Karpas-422 (cell line): ENCODE measurements around the gene LAIR2. TPM values are rescaled to one million over a fixed set of nuclear protein-coding genes. Genes with fewer than 3 reads are reported as not detected.

Source experiments
- DNase-seq: peaks from one replicate; pipeline ENCODE4 v3.0.0-alpha.2; 2015
- H2AFZ ChIP-seq: fragments of 200-600 bp; sonication (generic); 2 replicates; pipeline ENCODE4 v1.6.1; 2014; ENCODE audit warnings: antibody characterized with exemption, low read length, mixed read lengths
- H3K27ac ChIP-seq: fragments of 200-600 bp; sonication (generic); 2 replicates; pipeline ENCODE4 v1.5.1; 2014; ENCODE audit warnings: mild to moderate bottlenecking, low read length, moderate library complexity
- H3K27me3 ChIP-seq: fragments of 200-600 bp; sonication (generic); 2 replicates; pipeline ENCODE4 v1.6.1; 2014; ENCODE audit warnings: low read length, mixed read lengths
- H3K36me3 ChIP-seq: fragments of 200-600 bp; sonication (generic); 2 replicates; pipeline ENCODE4 v1.6.1; 2014; ENCODE audit warnings: low read length, mixed read lengths; ENCODE audit not compliant: insufficient read depth
- H3K4me1 ChIP-seq: fragments of 200-600 bp; sonication (generic); 2 replicates; pipeline ENCODE4 v1.6.1; 2014; ENCODE audit warnings: mild to moderate bottlenecking, low read length, mixed read lengths
- H3K4me2 ChIP-seq: fragments of 200-600 bp; sonication (generic); 2 replicates; pipeline ENCODE4 v1.6.1; 2014; ENCODE audit warnings: low read length, low read depth, mild to moderate bottlenecking; ENCODE audit not compliant: poor library complexity, severe bottlenecking
- H3K4me3 ChIP-seq: fragments of 200-600 bp; sonication (generic); 2 replicates; pipeline ENCODE4 v1.5.1; 2014; ENCODE audit warnings: mild to moderate bottlenecking, antibody characterized with exemption, low read length, mixed read lengths
- H3K79me2 ChIP-seq: fragments of 200-600 bp; sonication (generic); 2 replicates; pipeline ENCODE4 v1.6.1; 2014; ENCODE audit warnings: mild to moderate bottlenecking, low read length, mixed read lengths
- H3K9ac ChIP-seq: fragments of 200-600 bp; sonication (generic); 2 replicates; pipeline ENCODE4 v1.6.0; 2014; ENCODE audit warnings: low read length
- H3K9me2 ChIP-seq: fragments of 200-600 bp; sonication (generic), shearing (Covaris generic); replicated peaks from 2 replicates; pipeline ENCODE4 v1.6.0; 2014; ENCODE audit warnings: mild to moderate bottlenecking, low read length, moderate library complexity; ENCODE audit not compliant: insufficient read depth
- H3K9me3 ChIP-seq: fragments of 300-700, 200-600 bp; sonication (generic); 2 replicates; pipeline ENCODE4 v1.6.1; 2014; ENCODE audit warnings: low read length, mixed read lengths
- H4K20me1 ChIP-seq: fragments of 200-600 bp; sonication (generic); 2 replicates; pipeline ENCODE4 v1.6.1; 2014; ENCODE audit warnings: mild to moderate bottlenecking, antibody characterized with exemption, low read length, low read depth; ENCODE audit not compliant: insufficient read depth
- total RNA-seq: library from RNA; depleted of rRNA; stranded (reverse); fragments of >200 nt; shearing (Covaris generic); gene quantifications from 2 replicates; pipeline ENCODE4 v1.2.3, GENCODE V29; 2014; ENCODE audit warnings: low replicate concordance; rRNA removed

Gene LAIR2
- total RNA-seq, result not detected in 2 replicates

- Histone ChIP-seq H3K9ac (no peak within 1 kb of the TSS), H3K27ac (no peak within 1 kb of the TSS), H3K9me2 (no peaks in the 10 kb centered on the region), H3K79me2 (no peaks in the 10 kb centered on the region), H3K4me2 (no peak within 1 kb of the TSS), H2AFZ (no peak within 1 kb of the TSS), H4K20me1 (no peaks in the 10 kb centered on the region), H3K27me3 (no peaks in the 10 kb centered on the region), H3K4me1 (peaks cover 3% of the 10 kb centered on the region; the same call in 1 of the 2 replicates), H3K4me3 (no peak within 1 kb of the TSS), H3K36me3 (no peaks in the 10 kb centered on the region), H3K9me3 (no peaks in the 10 kb centered on the region)
- DNase-seq, result no peak
Measured at GRCh38 chr19:54502518-54503048, at the start of gene LAIR2. Gene LAIR2, plus strand, starts transcription at chr19:54502831. Its CDS starts 88 bp downstream, at chr19:54502919.

GRCh38 chr19:54453921-54454780 is 48.5 kb upstream of the LAIR2 start:
- Histone ChIP-seq H4K20me1 (peaks cover 76% of the 10 kb centered on the region), H3K9me2 (no peaks in the 10 kb centered on the region), H3K79me2 (peaks cover 49% of the 10 kb centered on the region), H3K4me1 (peaks cover 13% of the 10 kb centered on the region), H3K9me3 (no peaks in the 10 kb centered on the region), H3K4me2 (no peak overlapping the region), H3K9ac (no peak overlapping the region), H2AFZ (no peak overlapping the region), H3K36me3 (peaks cover 67% of the 10 kb centered on the region), H3K27me3 (no peaks in the 10 kb centered on the region), H3K4me3 (no peak overlapping the region), H3K27ac (no peak overlapping the region)
- no peak for DNase-seq

- H3K9me2 ChIP-seq, result no peaks in the 10 kb centered on the region
- peaks cover 42% of the 10 kb centered on the region for H3K79me2 ChIP-seq
- H3K27me3 ChIP-seq, result no peaks in the 10 kb centered on the region
Measured at GRCh38 chr19:54454781-54455675, 47.6 kb upstream of the LAIR2 start.

GRCh38 chr19:54455786-54456422 is 46.7 kb upstream of the LAIR2 start:
- peaks cover 2% of the 10 kb centered on the region for H3K4me1 ChIP-seq
- no peak overlapping the region for H3K27ac ChIP-seq
- H3K9me2 ChIP-seq, result no peaks in the 10 kb centered on the region
- H3K4me2 ChIP-seq, result no peak overlapping the region
- H4K20me1 ChIP-seq, result peaks cover 68% of the 10 kb centered on the region
- H3K9me3 ChIP-seq, result no peaks in the 10 kb centered on the region
- no peak overlapping the region for H2AFZ ChIP-seq
- H3K79me2 ChIP-seq, result peaks cover 33% of the 10 kb centered on the region
- H3K36me3 ChIP-seq, result peaks cover 73% of the 10 kb centered on the region
- H3K27me3 ChIP-seq, result no peaks in the 10 kb centered on the region
- H3K9ac ChIP-seq, result no peak overlapping the region
- no peak overlapping the region for H3K4me3 ChIP-seq
- no peak for DNase-seq

More at GRCh38 chr19:54454781-54455675, 47.6 kb upstream of the LAIR2 start:
- no peak overlapping the region for H2AFZ ChIP-seq
- peaks cover 72% of the 10 kb centered on the region for H3K36me3 ChIP-seq
- DNase-seq, result no peak
- H3K27ac ChIP-seq, result no peak overlapping the region
- H3K9ac ChIP-seq, result no peak overlapping the region
- H3K9me3 ChIP-seq, result no peaks in the 10 kb centered on the region
- peaks cover 11% of the 10 kb centered on the region for H3K4me1 ChIP-seq
- H3K4me3 ChIP-seq, result no peak overlapping the region
- no peak overlapping the region for H3K4me2 ChIP-seq
- H4K20me1 ChIP-seq, result peaks cover 77% of the 10 kb centered on the region

- Histone ChIP-seq H2AFZ (no peak overlapping the region), H3K27me3 (no peaks in the 10 kb centered on the region), H3K27ac (no peak overlapping the region), H3K4me1 (no peaks in the 10 kb centered on the region; the same call in 1 of the 2 replicates), H3K9me3 (no peaks in the 10 kb centered on the region), H4K20me1 (peaks cover 60% of the 10 kb centered on the region), H3K79me2 (peaks cover 25% of the 10 kb centered on the region), H3K36me3 (peaks cover 70% of the 10 kb centered on the region), H3K4me3 (no peak overlapping the region), H3K4me2 (no peak overlapping the region), H3K9ac (no peak overlapping the region), H3K9me2 (no peaks in the 10 kb centered on the region)
- no peak for DNase-seq
Measured at GRCh38 chr19:54456423-54457373, 45.9 kb upstream of the LAIR2 start.

- H3K4me3 ChIP-seq, result no peak overlapping the region
- H3K27me3 ChIP-seq, result no peaks in the 10 kb centered on the region
- no peak overlapping the region for H3K9ac ChIP-seq
- peaks cover 13% of the 10 kb centered on the region for H3K4me1 ChIP-seq
- no peaks in the 10 kb centered on the region; the same call in 1 of the 2 replicates for H3K9me3 ChIP-seq
- no peak overlapping the region for H3K27ac ChIP-seq
- H3K9me2 ChIP-seq, result no peaks in the 10 kb centered on the region
- H3K4me2 ChIP-seq, result no peak overlapping the region
- no peak overlapping the region for H2AFZ ChIP-seq
- H4K20me1 ChIP-seq, result peaks cover 51% of the 10 kb centered on the region
- peaks cover 68% of the 10 kb centered on the region for H3K36me3 ChIP-seq
- H3K79me2 ChIP-seq, result peaks cover 12% of the 10 kb centered on the region
- no peak for DNase-seq
Measured at GRCh38 chr19:54457773-54458647, 44.6 kb upstream of the LAIR2 start.
